ENCODE data around the gene LOXL4. TPM values are rescaled to one million over a fixed set of nuclear protein-coding genes. Genes with fewer than 3 reads are reported as not detected.

Gene LOXL4
- total and polyA plus RNA-seq, 2 donors from 2014 or later, result 3.4 to 15.1 TPM

DNA sequence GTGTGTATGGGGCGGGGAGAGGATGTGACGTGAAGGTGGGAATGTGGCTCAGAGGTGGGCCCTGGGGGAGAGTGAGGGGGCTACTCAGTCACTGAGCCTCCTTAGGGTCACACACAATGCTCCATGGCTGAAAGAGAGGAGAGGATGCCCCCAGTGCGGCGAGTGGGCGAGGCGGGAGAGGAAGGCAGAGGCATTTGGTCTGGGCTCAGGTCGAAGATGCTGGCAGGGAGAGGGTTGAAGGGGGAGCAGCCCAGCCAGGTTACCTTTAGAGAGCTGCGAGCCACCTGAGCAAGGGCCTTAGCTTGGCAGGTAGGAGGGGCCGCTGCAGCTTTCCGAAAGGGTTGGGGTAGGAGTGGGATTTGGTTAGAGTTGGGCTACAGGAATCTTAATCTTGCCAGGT, 4.7 kb upstream of the LOXL4 start:
- FAIRE-seq (no peak), DNase-seq (peak in 1 of 5 donors; percentile 22)
- Histone ChIP-seq H3K9ac (ENCODE audit: low read length in 3 of 3) (no peak overlapping the region), H3K27me3 (ENCODE audit: control insufficient read depth, insufficient read depth, low read length) (no peaks in the 10 kb centered on the region), H3K27ac (ENCODE audit: low read depth in 2 of 2, low read length in 2 of 2) (no peak overlapping the region), H3K36me3 (ENCODE audit: control insufficient read depth in 2 of 3, insufficient read depth in 3 of 3, low read length in 3 of 3) (no peaks in the 10 kb centered on the region), H3K9me3 (ENCODE audit: control insufficient read depth in 2 of 3, insufficient read depth in 1 of 3, low read length in 3 of 3) (no peaks in the 10 kb centered on the region), H3K4me3 (ENCODE audit: low read length in 3 of 3) (no peak overlapping the region), H3K4me1 (ENCODE audit: control insufficient read depth in 2 of 3, insufficient read depth in 2 of 3, low read depth in 1 of 3, low read length in 3 of 3) (peaks cover 0 to 17% (median 5%) of the 10 kb centered on the region in 3 donors)
- intact Hi-C loops (cut with DNase I), result no loop called here
- TF ChIP-seq CTCF (IDR thresholded peaks at IDR 0.05; ENCODE audit: borderline replicate concordance, extremely low read depth, insufficient read depth), result no peak

DNA sequence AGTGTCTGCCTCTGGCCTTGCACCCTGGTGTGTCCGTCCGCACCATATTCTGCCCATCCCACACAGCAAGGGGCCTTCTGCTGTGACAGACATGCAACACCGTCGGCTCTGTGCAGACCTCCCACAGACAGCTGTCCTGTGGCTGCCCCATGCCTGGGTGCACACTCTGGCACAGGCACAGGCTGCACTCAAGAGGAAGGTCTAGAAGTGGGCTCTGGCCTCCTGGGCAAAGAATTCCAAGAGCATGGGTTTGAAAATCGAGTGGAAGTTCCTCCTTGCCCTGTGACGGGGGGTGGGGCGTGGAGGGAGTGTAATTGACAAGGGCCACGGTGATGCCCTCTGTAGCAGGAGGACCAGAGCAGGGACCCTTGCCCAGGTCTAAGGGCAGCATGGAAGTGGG, 4.3 kb upstream of the LOXL4 start:
- Histone ChIP-seq H3K4me3 (ENCODE audit: low read length in 3 of 3) (no peak overlapping the region), H3K27me3 (ENCODE audit: control insufficient read depth, insufficient read depth, low read length) (no peaks in the 10 kb centered on the region), H3K9ac (ENCODE audit: low read length in 3 of 3) (no peak overlapping the region), H3K36me3 (ENCODE audit: control insufficient read depth in 2 of 3, insufficient read depth in 3 of 3, low read length in 3 of 3) (no peaks in the 10 kb centered on the region), H3K4me1 (ENCODE audit: control insufficient read depth in 2 of 3, insufficient read depth in 2 of 3, low read depth in 1 of 3, low read length in 3 of 3) (peaks cover 0 to 19% (median 5%) of the 10 kb centered on the region in 3 donors), H3K9me3 (ENCODE audit: control insufficient read depth in 2 of 3, insufficient read depth in 1 of 3, low read length in 3 of 3) (no peaks in the 10 kb centered on the region), H3K27ac (ENCODE audit: low read depth in 2 of 2, low read length in 2 of 2) (no peak overlapping the region)
- no peak for TF ChIP-seq CTCF (IDR thresholded peaks at IDR 0.05; ENCODE audit: borderline replicate concordance, extremely low read depth, insufficient read depth)
- FAIRE-seq, result no peak
- intact Hi-C loops (cut with DNase I), result no loop called here
- DNase-seq, result peak in 1 of 5 donors; percentile 36

DNA sequence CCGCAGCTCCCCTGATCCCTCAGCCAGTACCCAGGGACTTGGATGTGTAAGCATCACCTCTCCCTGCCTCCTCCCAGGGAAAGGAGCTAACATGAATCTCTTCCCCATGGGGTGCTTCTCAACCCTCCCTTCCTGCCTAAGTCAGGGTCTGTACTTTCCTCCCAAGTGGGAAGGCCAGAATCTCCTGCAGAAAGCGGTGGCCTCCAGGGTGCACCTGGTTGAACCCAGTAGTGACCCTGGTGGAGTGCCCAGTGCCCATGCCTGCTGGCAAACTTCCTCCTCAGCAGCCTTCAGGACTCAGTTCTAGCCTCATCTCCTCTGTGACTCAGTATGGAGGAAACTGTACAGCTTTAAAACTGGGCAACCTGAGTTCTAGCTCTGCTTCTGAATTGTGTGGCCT, 2.8 kb upstream of the LOXL4 start:
- no peak overlapping the region for H3K27ac ChIP-seq (ENCODE audit: low read depth in 2 of 2, low read length in 2 of 2)
- DNase-seq (peak in 1 of 5 donors; percentile 22), FAIRE-seq (no peak)
- no peak for TF ChIP-seq CTCF (IDR thresholded peaks at IDR 0.05; ENCODE audit: borderline replicate concordance, extremely low read depth, insufficient read depth)
- no peak overlapping the region for H3K4me3 ChIP-seq (ENCODE audit: low read length in 3 of 3)
- H3K9ac ChIP-seq (ENCODE audit: low read length in 3 of 3), result no peak overlapping the region
- peaks cover 0 to 20% (median 5%) of the 10 kb centered on the region in 3 donors for H3K4me1 ChIP-seq (ENCODE audit: control insufficient read depth in 2 of 3, insufficient read depth in 2 of 3, low read depth in 1 of 3, low read length in 3 of 3)
- intact Hi-C loops (cut with DNase I), result no loop called here
- H3K36me3 ChIP-seq (ENCODE audit: control insufficient read depth in 2 of 3, insufficient read depth in 3 of 3, low read length in 3 of 3), result no peaks in the 10 kb centered on the region
- H3K9me3 ChIP-seq (ENCODE audit: control insufficient read depth in 2 of 3, insufficient read depth in 1 of 3, low read length in 3 of 3), result no peaks in the 10 kb centered on the region
- no peaks in the 10 kb centered on the region for H3K27me3 ChIP-seq (ENCODE audit: control insufficient read depth, insufficient read depth, low read length)

All from kidney (tissue), 14 donors.